H1 (cell line): Measurements from ENCODE around the gene DLK2. TPM values are rescaled to one million over a fixed set of nuclear protein-coding genes. Genes with fewer than 3 reads are reported as not detected.

Source experiments
- CTCF ChIA-PET: fragments of 300-600 bp; sonication (Branson Sonifier 250); formaldehyde crosslinking; loops from one replicate; lab custom pipeline; 2021; ENCODE audit not compliant: partially characterized antibody; lab: Charles Lee
- POLR2A ChIA-PET: fragments of 300-600 bp; sonication (Branson Sonifier 250); formaldehyde crosslinking; loops from one replicate; lab custom pipeline; 2021; ENCODE audit warnings: inconsistent platforms; ENCODE audit not compliant: partially characterized antibody; lab: Charles Lee
- DNase-seq, 2 experiments: peaks; one replicate each; pipeline versions ENCODE4 v3.0.0 to v3.0.0-alpha.2; 2010 to 2022; ENCODE audit warnings: low spot score in 2 of 2, low read depth in 1 of 2, mixed read lengths in 1 of 2
- FAIRE-seq: peaks from 2 replicates; lab custom pipeline; 2011; peaks lifted over from hg19 to GRCh38; lab: Jason Lieb, UNC
- H2AFZ ChIP-seq: 2 replicates; pipeline ENCODE4 v1.8.1; 2012; ENCODE audit warnings: low read length, inconsistent platforms
- H2AK5ac ChIP-seq: 2 replicates; pipeline ENCODE4 v1.6.1; 2013; ENCODE audit warnings: low read depth, low read length
- H2BK120ac ChIP-seq: replicated peaks from 2 replicates; pipeline ENCODE3; 2013; ENCODE audit warnings: low read depth, low read length, inconsistent platforms
- H2BK12ac ChIP-seq: 2 replicates; pipeline ENCODE4 v1.6.1; 2013; ENCODE audit warnings: low read depth, low read length
- H2BK15ac ChIP-seq: 2 replicates; pipeline ENCODE4 v1.6.1; 2013; ENCODE audit warnings: low read length
- H2BK20ac ChIP-seq: 2 replicates; pipeline ENCODE4 v1.6.1; 2013; ENCODE audit warnings: low read length
- H2BK5ac ChIP-seq: 2 replicates; pipeline ENCODE4 v1.6.1; 2013; ENCODE audit warnings: low read depth, low read length
- H3K14ac ChIP-seq: 2 replicates; pipeline ENCODE4 v1.6.1; 2013; ENCODE audit warnings: inconsistent platforms; ENCODE audit not compliant: insufficient read length
- H3K18ac ChIP-seq: 2 replicates; pipeline ENCODE4 v1.6.1; 2013; ENCODE audit warnings: low read length; ENCODE audit errors: extremely low read depth
- H3K23ac ChIP-seq: 2 replicates; pipeline ENCODE4 v1.6.1; 2013; ENCODE audit warnings: inconsistent platforms; ENCODE audit not compliant: insufficient read length
- H3K23me2 ChIP-seq: 2 replicates; pipeline ENCODE4 v1.6.1; 2013; ENCODE audit warnings: low read depth, low read length
- H3K27ac ChIP-seq: 2 replicates; pipeline ENCODE4 v1.6.1; 2011; ENCODE audit warnings: low read depth, low read length, inconsistent platforms
- H3K27me3 ChIP-seq, 4 experiments: replicated peaks in 1 of 4; 1 replicate in 1 of 4; 2 replicates in 3 of 4; pipeline versions ENCODE4 v1.6.1 to v1.8.1; 2011 to 2013; ENCODE audit warnings: low read length in 3 of 4, mild to moderate bottlenecking in 3 of 4, inconsistent platforms in 2 of 4, mixed read lengths in 2 of 4, moderate library complexity in 1 of 4; ENCODE audit not compliant: control insufficient read depth in 3 of 4, insufficient read depth in 3 of 4; ENCODE audit errors: extremely low read depth in 1 of 4
- H3K36me3 ChIP-seq, 4 experiments: 2 replicates each; pipeline versions ENCODE4 v1.6.1 to v1.8.1; 2011 to 2013; ENCODE audit warnings: mild to moderate bottlenecking in 4 of 4, low read length in 3 of 4, moderate library complexity in 2 of 4, control low read depth in 1 of 4, inconsistent platforms in 1 of 4; ENCODE audit not compliant: insufficient read depth in 4 of 4, control insufficient read depth in 2 of 4
- H3K4ac ChIP-seq: replicated peaks from 2 replicates; pipeline ENCODE3; 2013; ENCODE audit warnings: low read length, low read depth, mixed read lengths, inconsistent platforms; ENCODE audit not compliant: insufficient read length
- H3K4me1 ChIP-seq, 4 experiments: replicated peaks in 1 of 4; 1 replicate in 1 of 4; 2 replicates in 3 of 4; pipeline versions ENCODE4 v1.6.1 to v1.8.1; 2011 to 2013; ENCODE audit warnings: low read length in 3 of 4, inconsistent platforms in 2 of 4, mixed read lengths in 1 of 4; ENCODE audit not compliant: insufficient read depth in 4 of 4, control insufficient read depth in 3 of 4
- H3K4me2 ChIP-seq, 2 experiments: 2 replicates each; pipeline versions ENCODE4 v1.6.1 to v1.8.1; 2011 to 2013; ENCODE audit warnings: low read depth in 2 of 2, low read length in 2 of 2, control low read depth in 1 of 2, inconsistent platforms in 1 of 2, mild to moderate bottlenecking in 1 of 2; ENCODE audit not compliant: insufficient read depth in 1 of 2
- H3K4me3 ChIP-seq, 4 experiments: fragments of 200-600, 300-600 bp in 1 of 4; sonication (generic), shearing (Covaris generic), sonication (Bioruptor Twin) in 1 of 4; 2 replicates each; pipeline versions ENCODE4 v1.5.1 to v1.8.1; 2011 to 2016; ENCODE audit warnings: low read length in 4 of 4, low read depth in 3 of 4, control low read depth in 2 of 4, inconsistent platforms in 2 of 4, mild to moderate bottlenecking in 2 of 4, mixed read lengths in 1 of 4, moderate library complexity in 1 of 4; ENCODE audit not compliant: insufficient read depth in 2 of 4; ENCODE audit errors: extremely low read depth in 1 of 4
- H3K56ac ChIP-seq: replicated peaks from 2 replicates; pipeline ENCODE3; 2013; ENCODE audit warnings: low read depth, mild to moderate bottlenecking, mixed read lengths, low read length, inconsistent platforms; ENCODE audit not compliant: insufficient read length
- H3K79me1 ChIP-seq: 2 replicates; pipeline ENCODE4 v1.6.1; 2013; ENCODE audit warnings: low read depth, low read length, control low read depth
- H3K79me2 ChIP-seq, 2 experiments: 2 replicates each; pipeline versions ENCODE4 v1.6.1 to v1.8.1; 2012 to 2013; ENCODE audit warnings: low read length in 2 of 2, mild to moderate bottlenecking in 2 of 2, inconsistent platforms in 1 of 2; ENCODE audit not compliant: insufficient read depth in 2 of 2, control insufficient read depth in 1 of 2
- H3K9ac ChIP-seq, 4 experiments: replicated peaks in 1 of 4; 1 replicate in 1 of 4; 2 replicates in 3 of 4; pipeline versions ENCODE4 v1.6.1 to v1.8.1; 2011 to 2013; ENCODE audit warnings: low read depth in 3 of 4, low read length in 3 of 4, control low read depth in 2 of 4, mild to moderate bottlenecking in 2 of 4, moderate library complexity in 2 of 4, inconsistent platforms in 1 of 4; ENCODE audit errors: extremely low read depth in 1 of 4
- H3K9me3 ChIP-seq, 2 experiments: 2 replicates each; pipeline versions ENCODE4 v1.6.1 to v1.8.1; 2012 to 2013; ENCODE audit warnings: mild to moderate bottlenecking in 2 of 2, moderate library complexity in 2 of 2, control low read depth in 1 of 2, inconsistent platforms in 1 of 2, low read depth in 1 of 2, low read length in 1 of 2, mixed read lengths in 1 of 2; ENCODE audit not compliant: insufficient read depth in 2 of 2
- H4K20me1 ChIP-seq, 2 experiments: replicated peaks in 1 of 2; 2 replicates each; pipeline versions ENCODE3 to v1.8.1; 2011 to 2013; ENCODE audit warnings: inconsistent platforms in 2 of 2, low read length in 2 of 2, mild to moderate bottlenecking in 1 of 2; ENCODE audit not compliant: insufficient read depth in 2 of 2, control insufficient read depth in 1 of 2
- H4K5ac ChIP-seq: 2 replicates; pipeline ENCODE4 v1.6.1; 2013; ENCODE audit warnings: low read length, low read depth, mixed read lengths, inconsistent platforms; ENCODE audit not compliant: insufficient read length
- H4K8ac ChIP-seq: 2 replicates; pipeline ENCODE4 v1.8.0; 2013; ENCODE audit warnings: mild to moderate bottlenecking, moderate library complexity, low read length, inconsistent platforms; ENCODE audit not compliant: insufficient read depth; ENCODE audit errors: extremely low read depth
- H4K91ac ChIP-seq: replicated peaks from 2 replicates; pipeline ENCODE3; 2013; ENCODE audit warnings: low read length, mixed read lengths, inconsistent platforms; ENCODE audit not compliant: insufficient read length
- ASH2L ChIP-seq: fragments of 200-600, 300-600 bp; sonication (generic); IDR thresholded peaks from one replicate; pipeline ENCODE4 v1.7.1; 2017; ENCODE audit warnings: low read length
- CHD1 ChIP-seq: IDR thresholded peaks from 2 replicates; pipeline ENCODE4 v1.6.1; 2012; ENCODE audit warnings: low read depth, low read length, improper control_type of control experiment
- HDAC6 ChIP-seq: IDR thresholded peaks from one replicate; pipeline ENCODE4 v1.7.1; 2012; ENCODE audit warnings: low read depth, mild to moderate bottlenecking, inconsistent platforms, low read length, moderate library complexity
- JUN ChIP-seq: IDR thresholded peaks from 2 replicates; pipeline ENCODE4 v1.6.1; 2011; ENCODE audit warnings: low read depth, mild to moderate bottlenecking, improper control_type of control experiment, low read length
- KDM1A ChIP-seq: fragments of 200-600, 300-600 bp; sonication (generic); IDR thresholded peaks from 2 replicates; pipeline ENCODE4 v1.7.1; 2016; ENCODE audit warnings: mild to moderate bottlenecking, low read length, borderline replicate concordance
- RAD21 ChIP-seq, 2 experiments: IDR thresholded peaks in 1 of 2; conservative IDR thresholded peaks in 1 of 2; 2 replicates each; pipeline ENCODE4 v1.6.1; 2011; ENCODE audit warnings: low read depth in 2 of 2, low read length in 2 of 2, improper control_type of control experiment in 1 of 2, inconsistent platforms in 1 of 2, mild to moderate bottlenecking in 1 of 2, moderate library complexity in 1 of 2
- SP2 ChIP-seq: IDR thresholded peaks from 2 replicates; pipeline ENCODE4 v1.6.1; 2012; ENCODE audit warnings: mild to moderate bottlenecking, low read length, inconsistent platforms
- SP4 ChIP-seq: IDR thresholded peaks from 2 replicates; pipeline ENCODE4 v1.6.1; 2012; ENCODE audit warnings: low read length, inconsistent platforms
- SRF ChIP-seq: IDR thresholded peaks from 2 replicates; pipeline ENCODE4 v1.6.1; 2011; ENCODE audit warnings: mild to moderate bottlenecking, low read depth, low read length, moderate library complexity
- YY1 ChIP-seq: IDR thresholded peaks from 2 replicates; pipeline ENCODE4 v1.6.1; 2011; ENCODE audit warnings: low read depth, mild to moderate bottlenecking, low read length
- WGBS, 2 experiments: shearing (Covaris generic) in 1 of 2; methylation state at CpG; one replicate each; pipeline versions ENCODE4 v1.1.6 to v1.1.7; 2013 to 2015; ENCODE audit warnings: low lambda C conversion rate in 2 of 2, mixed read lengths in 2 of 2, inconsistent platforms in 1 of 2, low coverage in 1 of 2, missing lambda C conversion rate in 1 of 2; ENCODE audit not compliant: insufficient replicate concordance in 2 of 2, insufficient coverage in 1 of 2, insufficient read length in 1 of 2; ENCODE audit errors: extremely low coverage in 1 of 2, missing lambda C conversion rate in 1 of 2; 5-methylcytosine and 5-hydroxymethylcytosine counted together
- polyA plus RNA-seq, 7 experiments: library from polyadenylated mRNA; depleted of rRNA in 3 of 7; stranded (reverse) in 5 of 7; unstranded in 2 of 7; fragments of >200 nt in 5 of 7; fragments of 200-250 nt in 2 of 7; gene quantifications; 1 replicate in 5 of 7; 2 replicates in 1 of 7; 4 replicates in 1 of 7; pipeline versions ENCODE4 v1.2.1 to v1.2.3, GENCODE V29; 2011 to 2013; ENCODE audit warnings: missing spikeins in 2 of 7, mixed read lengths in 2 of 7
- total RNA-seq: library from RNA; stranded (reverse); fragmentation: NEBNext Ultra II Directional; extraction: Animal tissue kit (Norgen Biotek cat#: 25700); gene quantifications from 2 replicates; pipeline ENCODE4 v1.2.1, GENCODE V29; 2021
- TF ChIP-seq, protein P1 (sequence below): IDR thresholded peaks from 2 replicates; pipeline ENCODE4 v1.6.1; 2012; ENCODE audit warnings: low read length, inconsistent platforms

The DLK2 gene
- total and polyA plus RNA-seq, 2 of the 8 experiments (the other 6 are each of a cell fraction or from before 2014, with no cell fraction given), result 0.37 to 0.80 TPM

DNA sequence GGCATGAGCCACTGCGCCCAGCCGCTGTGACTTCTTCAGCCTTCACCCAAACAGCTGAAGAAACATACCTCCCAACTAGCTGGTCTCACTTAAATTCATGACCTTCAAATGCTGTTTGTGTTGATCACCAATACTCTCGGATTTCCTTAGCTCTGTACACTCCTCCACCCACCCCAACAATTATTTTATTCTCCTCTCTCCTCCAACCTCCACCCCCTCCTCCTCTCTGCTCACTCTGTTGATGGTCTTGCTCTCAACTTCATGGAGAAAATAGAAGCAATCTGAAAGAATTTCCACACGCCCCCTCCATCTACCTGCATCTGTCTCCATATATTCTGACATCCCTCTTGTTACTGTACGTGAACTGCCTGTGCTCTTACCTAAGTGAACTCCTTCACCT lies 6.6 kb upstream of the DLK2 start:
- H3K9ac ChIP-seq, result no peak overlapping the region
- no peak overlapping the region for H3K4me2 ChIP-seq
- no peaks in the 10 kb centered on the region for H3K4me1 ChIP-seq
- H2BK5ac ChIP-seq, result no peak overlapping the region
- ChIA-PET POLR2A (interaction anchor here (1.0 to 1.4 kb wide), 2 partner anchors 16 to 39 kb away, joined by 3 read pairs; no protein-coding TSS in a partner anchor), CTCF (interaction anchor here (1.5 to 21.2 kb wide), 2 partner anchors 33 to 683 kb away, joined by 5 to 495 read pairs; partner anchors contain the start of gene LRRC73)
- no peak overlapping the region for H4K91ac ChIP-seq
- no peak overlapping the region for H2AFZ ChIP-seq
- no peak overlapping the region for H2BK20ac ChIP-seq
- no peaks in the 10 kb centered on the region for H3K9me3 ChIP-seq
- no peak overlapping the region for H3K18ac ChIP-seq
- no peaks in the 10 kb centered on the region for H3K36me3 ChIP-seq
- no peak overlapping the region for H3K27ac ChIP-seq
- no peak overlapping the region for H3K4ac ChIP-seq
- no peaks in the 10 kb centered on the region for H4K20me1 ChIP-seq
- H4K5ac ChIP-seq, result no peak overlapping the region
- no peaks in the 10 kb centered on the region for H3K79me1 ChIP-seq
- no peak overlapping the region for H4K8ac ChIP-seq
- no peak overlapping the region for H3K56ac ChIP-seq
- H2BK12ac ChIP-seq, result no peak overlapping the region
- no peak overlapping the region for H2AK5ac ChIP-seq
- H3K23ac ChIP-seq, result no peak overlapping the region
- no peak for DNase-seq
- TF ChIP-seq HDAC6 (no peak), YY1 (no peak), SRF (no peak), SP4 (no peak), CHD1 (no peak), SP2 (no peak), JUN (no peak), RAD21 (IDR thresholded peaks at IDR 0.05 in 1 of 2, conservative IDR thresholded peaks at IDR 0.05 in 1 of 2; ENCODE audit: low read depth in 2 of 2, low read length in 2 of 2) (no peak), KDM1A (no peak), ASH2L (no peak)
- TF ChIP-seq, protein P1, sequence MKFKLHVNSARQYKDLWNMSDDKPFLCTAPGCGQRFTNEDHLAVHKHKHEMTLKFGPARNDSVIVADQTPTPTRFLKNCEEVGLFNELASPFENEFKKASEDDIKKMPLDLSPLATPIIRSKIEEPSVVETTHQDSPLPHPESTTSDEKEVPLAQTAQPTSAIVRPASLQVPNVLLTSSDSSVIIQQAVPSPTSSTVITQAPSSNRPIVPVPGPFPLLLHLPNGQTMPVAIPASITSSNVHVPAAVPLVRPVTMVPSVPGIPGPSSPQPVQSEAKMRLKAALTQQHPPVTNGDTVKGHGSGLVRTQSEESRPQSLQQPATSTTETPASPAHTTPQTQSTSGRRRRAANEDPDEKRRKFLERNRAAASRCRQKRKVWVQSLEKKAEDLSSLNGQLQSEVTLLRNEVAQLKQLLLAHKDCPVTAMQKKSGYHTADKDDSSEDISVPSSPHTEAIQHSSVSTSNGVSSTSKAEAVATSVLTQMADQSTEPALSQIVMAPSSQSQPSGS, result no peak
- TF ChIP-seq, all 59 proteins: peak for 0
- Histone ChIP-seq H2BK15ac (no peak overlapping the region), H3K23me2 (peaks cover 3% of the 10 kb centered on the region; the same call in 1 of the 2 replicates), H3K14ac (no peak overlapping the region), H3K27me3 (peaks cover 0 to 2% (median 1%) of the 10 kb centered on the region in 4 experiments; a peak in 4 of 7 replicates), H3K79me2 (no peaks in the 10 kb centered on the region), H2BK120ac (no peak overlapping the region), H3K4me3 (no peak overlapping the region)
- FAIRE-seq, result no peak
- 76% methylated on average over 5 of the region's 5 CpGs; no CpG with 5 or more reads in 1 of the 2 experiments for WGBS, 2 experiments
